ENCODE measurements around the gene FAM110C.

DNA sequence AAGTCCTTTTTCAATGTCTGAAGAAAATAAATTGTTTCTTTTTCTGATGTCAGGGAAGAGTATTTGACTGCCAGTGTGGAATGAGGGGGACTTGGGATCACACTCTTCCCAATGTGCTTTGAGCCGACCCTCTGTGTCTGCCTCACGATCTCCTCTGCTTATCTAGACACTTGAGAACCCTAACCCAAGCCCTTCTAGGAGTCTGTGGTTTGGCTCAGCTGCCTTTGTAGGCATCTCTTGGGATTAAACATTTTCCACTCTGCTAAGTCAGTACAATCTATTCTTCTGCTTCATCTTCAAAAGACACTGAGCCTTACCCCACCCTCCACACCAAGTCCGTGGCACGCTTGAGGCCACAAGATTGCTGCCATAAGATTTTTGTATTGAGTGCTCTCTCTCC lies 19.4 kb downstream of the FAM110C start:
- TF ChIP-seq, protein P1, sequence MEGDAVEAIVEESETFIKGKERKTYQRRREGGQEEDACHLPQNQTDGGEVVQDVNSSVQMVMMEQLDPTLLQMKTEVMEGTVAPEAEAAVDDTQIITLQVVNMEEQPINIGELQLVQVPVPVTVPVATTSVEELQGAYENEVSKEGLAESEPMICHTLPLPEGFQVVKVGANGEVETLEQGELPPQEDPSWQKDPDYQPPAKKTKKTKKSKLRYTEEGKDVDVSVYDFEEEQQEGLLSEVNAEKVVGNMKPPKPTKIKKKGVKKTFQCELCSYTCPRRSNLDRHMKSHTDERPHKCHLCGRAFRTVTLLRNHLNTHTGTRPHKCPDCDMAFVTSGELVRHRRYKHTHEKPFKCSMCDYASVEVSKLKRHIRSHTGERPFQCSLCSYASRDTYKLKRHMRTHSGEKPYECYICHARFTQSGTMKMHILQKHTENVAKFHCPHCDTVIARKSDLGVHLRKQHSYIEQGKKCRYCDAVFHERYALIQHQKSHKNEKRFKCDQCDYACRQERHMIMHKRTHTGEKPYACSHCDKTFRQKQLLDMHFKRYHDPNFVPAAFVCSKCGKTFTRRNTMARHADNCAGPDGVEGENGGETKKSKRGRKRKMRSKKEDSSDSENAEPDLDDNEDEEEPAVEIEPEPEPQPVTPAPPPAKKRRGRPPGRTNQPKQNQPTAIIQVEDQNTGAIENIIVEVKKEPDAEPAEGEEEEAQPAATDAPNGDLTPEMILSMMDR (optimal IDR thresholded peaks at IDR 0.05 in 1 of 3, IDR thresholded peaks at IDR 0.05 in 1 of 3, conservative IDR thresholded peaks at IDR 0.05 in 1 of 3; ENCODE audit: extremely low read depth in 1 of 3, insufficient read depth in 2 of 3, low read length in 3 of 3) = no peak
- no peak for TF ChIP-seq EZH2 (IDR thresholded peaks at IDR 0.05; ENCODE audit: low read length)

Measured in keratinocyte (primary cell).